ENCODE data around the gene XCR1.

DNA sequence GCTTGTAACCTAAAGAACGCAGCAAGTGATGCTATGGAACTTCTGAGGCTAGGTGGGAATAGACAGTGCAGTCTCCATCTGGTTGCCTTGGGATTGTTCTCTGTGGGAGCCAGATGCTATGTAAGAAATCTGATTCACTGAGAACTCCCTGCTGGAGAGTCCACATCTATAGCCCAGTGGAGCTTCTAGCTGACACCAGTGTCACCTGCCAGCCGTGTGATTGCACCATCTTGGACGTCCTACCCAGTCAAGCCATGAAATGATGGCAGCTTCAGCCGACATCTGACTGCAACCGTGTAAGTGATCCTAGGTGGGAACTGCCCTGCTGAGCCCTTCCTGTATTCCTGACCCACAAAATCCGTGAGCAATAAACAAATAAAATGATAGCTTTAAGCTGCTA lies 19.2 kb downstream of the XCR1 start:
- TF ChIP-seq, protein P1, sequence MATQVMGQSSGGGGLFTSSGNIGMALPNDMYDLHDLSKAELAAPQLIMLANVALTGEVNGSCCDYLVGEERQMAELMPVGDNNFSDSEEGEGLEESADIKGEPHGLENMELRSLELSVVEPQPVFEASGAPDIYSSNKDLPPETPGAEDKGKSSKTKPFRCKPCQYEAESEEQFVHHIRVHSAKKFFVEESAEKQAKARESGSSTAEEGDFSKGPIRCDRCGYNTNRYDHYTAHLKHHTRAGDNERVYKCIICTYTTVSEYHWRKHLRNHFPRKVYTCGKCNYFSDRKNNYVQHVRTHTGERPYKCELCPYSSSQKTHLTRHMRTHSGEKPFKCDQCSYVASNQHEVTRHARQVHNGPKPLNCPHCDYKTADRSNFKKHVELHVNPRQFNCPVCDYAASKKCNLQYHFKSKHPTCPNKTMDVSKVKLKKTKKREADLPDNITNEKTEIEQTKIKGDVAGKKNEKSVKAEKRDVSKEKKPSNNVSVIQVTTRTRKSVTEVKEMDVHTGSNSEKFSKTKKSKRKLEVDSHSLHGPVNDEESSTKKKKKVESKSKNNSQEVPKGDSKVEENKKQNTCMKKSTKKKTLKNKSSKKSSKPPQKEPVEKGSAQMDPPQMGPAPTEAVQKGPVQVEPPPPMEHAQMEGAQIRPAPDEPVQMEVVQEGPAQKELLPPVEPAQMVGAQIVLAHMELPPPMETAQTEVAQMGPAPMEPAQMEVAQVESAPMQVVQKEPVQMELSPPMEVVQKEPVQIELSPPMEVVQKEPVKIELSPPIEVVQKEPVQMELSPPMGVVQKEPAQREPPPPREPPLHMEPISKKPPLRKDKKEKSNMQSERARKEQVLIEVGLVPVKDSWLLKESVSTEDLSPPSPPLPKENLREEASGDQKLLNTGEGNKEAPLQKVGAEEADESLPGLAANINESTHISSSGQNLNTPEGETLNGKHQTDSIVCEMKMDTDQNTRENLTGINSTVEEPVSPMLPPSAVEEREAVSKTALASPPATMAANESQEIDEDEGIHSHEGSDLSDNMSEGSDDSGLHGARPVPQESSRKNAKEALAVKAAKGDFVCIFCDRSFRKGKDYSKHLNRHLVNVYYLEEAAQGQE (IDR thresholded peaks at IDR 0.05; ENCODE audit: low read depth), result no peak
- TF ChIP-seq CEBPB (IDR thresholded peaks at IDR 0.05), result no peak
- TF ChIP-seq, protein P2, sequence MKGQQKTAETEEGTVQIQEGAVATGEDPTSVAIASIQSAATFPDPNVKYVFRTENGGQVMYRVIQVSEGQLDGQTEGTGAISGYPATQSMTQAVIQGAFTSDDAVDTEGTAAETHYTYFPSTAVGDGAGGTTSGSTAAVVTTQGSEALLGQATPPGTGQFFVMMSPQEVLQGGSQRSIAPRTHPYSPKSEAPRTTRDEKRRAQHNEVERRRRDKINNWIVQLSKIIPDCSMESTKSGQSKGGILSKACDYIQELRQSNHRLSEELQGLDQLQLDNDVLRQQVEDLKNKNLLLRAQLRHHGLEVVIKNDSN (IDR thresholded peaks at IDR 0.05), result no peak
